B cell (primary cell): Measurements from ENCODE around the gene TLR8. TPM values are rescaled to one million over a fixed set of nuclear protein-coding genes. Genes with fewer than 3 reads are reported as not detected.

Experiments
- ATAC-seq: fragments of 200-7000 bp; cut with Tn5 transposase; one replicate; pipeline ENCODE4 v1.10.0; 2021; ENCODE audit warnings: low read depth, mild to moderate bottlenecking, moderate number of reproducible peaks, moderate library complexity
- CTCF ChIA-PET: fragments of 350-600 bp; sonication (Branson Sonifier 250); formaldehyde crosslinking; loops from one replicate; lab custom pipeline; 2021; ENCODE audit warnings: antibody characterized with exemption, inconsistent platforms; lab: Charles Lee
- POLR2A ChIA-PET: fragments of 350-600 bp; sonication (Branson Sonifier 250); formaldehyde crosslinking; loops from one replicate; lab custom pipeline; 2021; ENCODE audit warnings: antibody characterized with exemption; lab: Charles Lee
- DNase-seq: peaks from one replicate; pipeline ENCODE4 v3.0.0; 2013
- H2AFZ ChIP-seq: 2 replicates; pipeline ENCODE4 v1.6.1; 2012; ENCODE audit warnings: mild to moderate bottlenecking, low read depth, low read length; ENCODE audit not compliant: insufficient read depth, poor library complexity, severe bottlenecking
- H3K27ac ChIP-seq, 2 donors: 1 replicate in 1 of 2; 2 replicates in 1 of 2; pipeline ENCODE4 v1.5.1; 2012 to 2013; ENCODE audit warnings: low read length in 2 of 2, mild to moderate bottlenecking in 2 of 2, moderate library complexity in 1 of 2
- H3K27me3 ChIP-seq, 4 experiments: fragments of 200-600 bp in 1 of 4; sonication (generic) in 1 of 4; replicated peaks in 1 of 4; 1 replicate in 2 of 4; 2 replicates in 2 of 4; pipeline versions ENCODE4 v1.6.1 to v1.7.0; 2013 to 2016; ENCODE audit warnings: low read length in 3 of 4, mild to moderate bottlenecking in 2 of 4, mixed read lengths in 1 of 4, moderate library complexity in 1 of 4; ENCODE audit not compliant: insufficient read depth in 4 of 4, control insufficient read depth in 3 of 4; ENCODE audit errors: control extremely low read depth in 1 of 4
- H3K36me3 ChIP-seq, 2 experiments: replicated peaks in 1 of 2; 1 replicate in 1 of 2; 2 replicates in 1 of 2; pipeline versions ENCODE4 v1.6.1 to v1.7.1; 2013; ENCODE audit warnings: low read length in 1 of 2; ENCODE audit not compliant: insufficient read depth in 2 of 2, control insufficient read depth in 1 of 2; ENCODE audit errors: control extremely low read depth in 1 of 2, extremely low read depth in 1 of 2
- H3K4me1 ChIP-seq, 2 donors: fragments of 200-600 bp in 1 of 2; sonication (generic) in 1 of 2; 1 replicate in 1 of 2; 2 replicates in 1 of 2; pipeline versions ENCODE4 v1.5.1 to v1.6.1; 2013 to 2017; ENCODE audit warnings: low read length in 2 of 2; ENCODE audit not compliant: control insufficient read depth in 2 of 2, insufficient read depth in 2 of 2
- H3K4me2 ChIP-seq: replicated peaks from 2 replicates; pipeline ENCODE3; 2012; ENCODE audit warnings: mild to moderate bottlenecking, low read depth, low read length; ENCODE audit not compliant: poor library complexity, severe bottlenecking
- H3K4me3 ChIP-seq, 5 experiments: fragments of 200-600 bp in 1 of 5; sonication (generic) in 1 of 5; 1 replicate in 3 of 5; 2 replicates in 2 of 5; pipeline versions ENCODE4 v1.5.1 to v1.7.0; 2011 to 2016; ENCODE audit warnings: low read length in 4 of 5, mild to moderate bottlenecking in 4 of 5, low read depth in 2 of 5, control low read depth in 1 of 5, moderate library complexity in 1 of 5; ENCODE audit not compliant: insufficient read depth in 1 of 5; ENCODE audit errors: control extremely low read depth in 1 of 5, extremely low read depth in 1 of 5
- H3K79me2 ChIP-seq: fragments of 200-600 bp; sonication (generic); one replicate; pipeline ENCODE4 v1.6.0; 2016; ENCODE audit warnings: low read length; ENCODE audit not compliant: control insufficient read depth, insufficient read depth
- H3K9ac ChIP-seq: fragments of 200-600 bp; sonication (generic); 2 replicates; pipeline ENCODE4 v1.6.1; 2017; ENCODE audit warnings: mild to moderate bottlenecking, low read length, moderate library complexity
- H3K9me3 ChIP-seq, 3 donors: one replicate each; pipeline versions ENCODE4 v1.6.1 to v1.7.1; 2013; ENCODE audit warnings: low read length in 2 of 3; ENCODE audit not compliant: control insufficient read depth in 2 of 3, insufficient read depth in 1 of 3; ENCODE audit errors: control extremely low read depth in 1 of 3
- H4K20me1 ChIP-seq: 2 replicates; pipeline ENCODE4 v1.6.0; 2012; ENCODE audit warnings: mild to moderate bottlenecking, low read length; ENCODE audit not compliant: insufficient read depth, control insufficient read depth, poor library complexity, severe bottlenecking
- H3K27ac Mint-ChIP-seq: one replicate; pipeline ENCODE4 v1.8.0; 2021; ENCODE audit warnings: mixed read lengths
- H3K27me3 Mint-ChIP-seq: one replicate; pipeline ENCODE4 v1.8.0; 2021; ENCODE audit warnings: mixed read lengths
- H3K4me1 Mint-ChIP-seq: one replicate; pipeline ENCODE4 v1.8.0; 2021; ENCODE audit warnings: mixed read lengths
- H3K4me3 Mint-ChIP-seq: one replicate; pipeline ENCODE4 v1.8.0; 2021; ENCODE audit warnings: mixed read lengths
- H3K9me3 Mint-ChIP-seq: one replicate; pipeline ENCODE4 v1.8.0; 2022; ENCODE audit warnings: mixed read lengths; ENCODE audit not compliant: insufficient read depth
- EZH2 ChIP-seq: IDR thresholded peaks from 2 replicates; pipeline ENCODE4 v1.6.1; 2012; ENCODE audit warnings: borderline replicate concordance, low read depth, mild to moderate bottlenecking, moderate library complexity, low read length; ENCODE audit not compliant: insufficient read depth, poor library complexity, severe bottlenecking
- WGBS: methylation state at CpG from one replicate; pipeline ENCODE4 v1.1.5; 2013; ENCODE audit warnings: missing lambda C conversion rate; ENCODE audit not compliant: insufficient coverage; 5-methylcytosine and 5-hydroxymethylcytosine counted together
- intact Hi-C: fragments of 100-400 bp; cut with micrococcal nuclease; formaldehyde crosslinking; loops from one replicate; pipeline ENCODE4 v1.10.0; 2022
- polyA plus RNA-seq: library from polyadenylated mRNA; depleted of rRNA; stranded (reverse); fragments of >200 nt; gene quantifications from 2 replicates; pipeline ENCODE4 v1.2.3, GENCODE V29; 2012
- total RNA-seq, 2 donors: library from RNA; stranded (reverse); fragments of 120-200 nt in 1 of 2; gene quantifications; 1 replicate in 1 of 2; 2 replicates in 1 of 2; pipeline versions ENCODE4 v1.2.3 to v1.2.4, GENCODE V29; 2013 to 2022
- TF ChIP-seq, protein P1 (sequence below): fragments of 200-600 bp; IDR thresholded peaks from one replicate; pipeline ENCODE4 v1.8.0; 2022; ENCODE audit warnings: antibody characterized with exemption, mild to moderate bottlenecking

Gene TLR8
- total and polyA plus RNA-seq, 2 donors (not counting 1 experiment from before 2014, with no cell fraction given), result 0.19 to 0.39 TPM

DNA sequence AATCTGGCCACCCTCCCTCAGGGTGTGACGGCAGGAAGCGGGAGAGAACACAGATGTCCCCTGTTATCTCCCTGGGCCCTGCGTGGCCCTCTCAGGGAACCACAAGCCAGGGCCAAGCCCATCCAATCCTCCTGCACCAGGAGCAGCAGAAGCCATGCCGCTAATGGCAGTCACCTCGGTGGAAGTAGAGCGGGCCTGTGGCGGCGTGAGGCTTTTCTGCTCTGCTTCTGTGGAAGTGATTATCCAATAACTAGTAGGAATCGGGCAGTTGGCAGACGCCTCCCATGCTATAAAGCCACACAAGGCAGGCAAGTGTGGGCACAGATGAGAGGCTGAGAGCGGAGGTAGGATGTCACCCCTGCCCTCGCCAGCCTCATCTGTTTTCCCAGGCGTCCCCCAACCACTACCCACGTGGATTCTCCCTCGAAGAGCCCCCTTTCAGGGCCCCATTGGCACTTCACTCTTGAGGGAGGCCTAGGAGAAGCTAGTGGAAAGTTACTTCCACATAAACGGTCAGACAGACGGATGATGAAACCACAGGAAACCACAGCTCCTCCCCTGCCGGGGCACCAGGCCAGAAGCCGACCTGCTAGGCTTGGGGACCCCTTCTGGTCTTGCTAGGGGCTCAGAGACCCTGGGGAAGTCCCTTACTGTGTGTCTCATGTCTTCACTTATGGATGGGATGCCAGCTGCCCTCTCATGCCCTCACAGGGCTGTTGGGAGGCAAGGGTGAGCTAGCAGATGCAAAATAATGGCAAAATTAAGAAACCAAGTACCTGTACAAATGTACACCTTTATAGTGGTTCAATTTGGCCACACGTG lies 49.7 kb downstream of the TLR8 start:
- Histone ChIP-seq H3K9me3 (no peaks in the 10 kb centered on the region), H4K20me1 (no peaks in the 10 kb centered on the region), H3K79me2 (peaks cover 38% of the 10 kb centered on the region), H3K4me2 (peak overlapping the region; percentile 79), H3K27ac (peak overlapping the region; percentile 95), H3K4me3 (peak overlapping the region; percentile 33 to 52 (median 38)), H3K9ac (peak overlapping the region; percentile 52), H3K4me1 (peaks cover 84 to 91% of the 10 kb centered on the region in 2 donors), H3K36me3 (no peaks in the 10 kb centered on the region), H3K27me3 (no peaks in the 10 kb centered on the region), H2AFZ (peak overlapping the region; percentile 54)
- Mint-ChIP-seq H3K27me3 (no peaks in the 10 kb centered on the region), H3K4me3 (peak overlapping the region; percentile 90), H3K4me1 (peaks cover 70% of the 10 kb centered on the region), H3K9me3 (no peaks in the 10 kb centered on the region), H3K27ac (peak overlapping the region; percentile 98)
- CTCF ChIA-PET, result interaction anchor here (0.7 to 4.8 kb wide), 8 partner anchors 9 to 532 kb away, joined by 3 to 35 read pairs (median 9); partner anchors contain the start of gene TMSB4X
- TF ChIP-seq EZH2, result no peak
- TF ChIP-seq, protein P1, sequence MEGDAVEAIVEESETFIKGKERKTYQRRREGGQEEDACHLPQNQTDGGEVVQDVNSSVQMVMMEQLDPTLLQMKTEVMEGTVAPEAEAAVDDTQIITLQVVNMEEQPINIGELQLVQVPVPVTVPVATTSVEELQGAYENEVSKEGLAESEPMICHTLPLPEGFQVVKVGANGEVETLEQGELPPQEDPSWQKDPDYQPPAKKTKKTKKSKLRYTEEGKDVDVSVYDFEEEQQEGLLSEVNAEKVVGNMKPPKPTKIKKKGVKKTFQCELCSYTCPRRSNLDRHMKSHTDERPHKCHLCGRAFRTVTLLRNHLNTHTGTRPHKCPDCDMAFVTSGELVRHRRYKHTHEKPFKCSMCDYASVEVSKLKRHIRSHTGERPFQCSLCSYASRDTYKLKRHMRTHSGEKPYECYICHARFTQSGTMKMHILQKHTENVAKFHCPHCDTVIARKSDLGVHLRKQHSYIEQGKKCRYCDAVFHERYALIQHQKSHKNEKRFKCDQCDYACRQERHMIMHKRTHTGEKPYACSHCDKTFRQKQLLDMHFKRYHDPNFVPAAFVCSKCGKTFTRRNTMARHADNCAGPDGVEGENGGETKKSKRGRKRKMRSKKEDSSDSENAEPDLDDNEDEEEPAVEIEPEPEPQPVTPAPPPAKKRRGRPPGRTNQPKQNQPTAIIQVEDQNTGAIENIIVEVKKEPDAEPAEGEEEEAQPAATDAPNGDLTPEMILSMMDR, result no peak
- intact Hi-C loops, result no loop called here
- POLR2A ChIA-PET, result interaction anchor here (0.6 to 6.7 kb wide), 7 partner anchors 17 to 779 kb away, joined by 3 to 136 read pairs (median 4); partner anchors contain the start of genes OFD1, TMSB4X and TRAPPC2
- ATAC-seq (peak; percentile 46), DNase-seq (peak; percentile 78)
- 3% methylated on average over 5 of the region's 20 CpGs for WGBS
